DND-41 (cell line): ENCODE measurements around the gene DPP9.

Experiments used
- ATAC-seq: fragments of 200-7000 bp; cut with Tn5 transposase; 3 replicates; pipeline ENCODE4 v1.9.1; 2021; ENCODE audit warnings: low read depth; ENCODE audit not compliant: insufficient read depth
- DNase-seq: peaks from one replicate; pipeline ENCODE4 v3.0.0-alpha.2; 2020
- H2AFZ ChIP-seq: 2 replicates; pipeline ENCODE4 v1.6.0; 2012; ENCODE audit warnings: low read depth, low read length
- H3K27ac ChIP-seq: 2 replicates; pipeline ENCODE4 v1.5.1; 2012; ENCODE audit warnings: low read length, inconsistent platforms
- H3K27me3 ChIP-seq: fragments of 200-600 bp; sonication (generic); 2 replicates; pipeline ENCODE4 v1.6.0; 2012; ENCODE audit warnings: low read length, mild to moderate bottlenecking, inconsistent platforms; ENCODE audit not compliant: insufficient read depth, poor library complexity
- H3K36me3 ChIP-seq: 2 replicates; pipeline ENCODE4 v1.5.1; 2012; ENCODE audit warnings: low read length, inconsistent platforms; ENCODE audit not compliant: insufficient read depth
- H3K4me1 ChIP-seq: 2 replicates; pipeline ENCODE4 v1.5.1; 2012; ENCODE audit warnings: mild to moderate bottlenecking, low read length; ENCODE audit not compliant: insufficient read depth
- H3K4me2 ChIP-seq: 2 replicates; pipeline ENCODE4 v1.6.0; 2012; ENCODE audit warnings: mild to moderate bottlenecking, moderate library complexity, low read length, inconsistent platforms; ENCODE audit not compliant: insufficient read depth
- H3K4me3 ChIP-seq, 2 experiments: fragments of 200-600 bp in 1 of 2; shearing (Covaris generic) in 1 of 2; 2 replicates each; pipeline ENCODE4 v1.5.1; 2012 to 2016; ENCODE audit warnings: inconsistent platforms in 2 of 2, low read length in 2 of 2, mild to moderate bottlenecking in 2 of 2, low read depth in 1 of 2, moderate library complexity in 1 of 2
- H3K79me2 ChIP-seq: 2 replicates; pipeline ENCODE4 v1.6.0; 2012; ENCODE audit warnings: low read length, inconsistent platforms; ENCODE audit not compliant: insufficient read depth
- H3K9ac ChIP-seq: 2 replicates; pipeline ENCODE4 v1.6.0; 2012; ENCODE audit warnings: low read depth, mild to moderate bottlenecking, inconsistent platforms, low read length, moderate library complexity
- H3K9me3 ChIP-seq: 2 replicates; pipeline ENCODE4 v1.5.1; 2012; ENCODE audit warnings: low read length, moderate library complexity, mild to moderate bottlenecking, inconsistent platforms; ENCODE audit not compliant: insufficient read depth, severe bottlenecking
- H4K20me1 ChIP-seq: 2 replicates; pipeline ENCODE4 v1.6.0; 2012; ENCODE audit warnings: low read length; ENCODE audit not compliant: insufficient read depth
- EZH2 ChIP-seq: IDR thresholded peaks from 3 replicates; pipeline ENCODE4 v1.6.1; 2012; ENCODE audit warnings: borderline replicate concordance, low read depth, mild to moderate bottlenecking, moderate library complexity, low read length, inconsistent platforms; ENCODE audit not compliant: severe bottlenecking
- TF ChIP-seq, protein P1 (sequence below): IDR thresholded peaks from 2 replicates; pipeline ENCODE4 v1.5.1; 2012; ENCODE audit warnings: borderline replicate concordance, low read length, moderate library complexity, mild to moderate bottlenecking; ENCODE audit not compliant: poor library complexity, severe bottlenecking; ENCODE audit errors: extremely low read depth

Gene DPP9

DNA sequence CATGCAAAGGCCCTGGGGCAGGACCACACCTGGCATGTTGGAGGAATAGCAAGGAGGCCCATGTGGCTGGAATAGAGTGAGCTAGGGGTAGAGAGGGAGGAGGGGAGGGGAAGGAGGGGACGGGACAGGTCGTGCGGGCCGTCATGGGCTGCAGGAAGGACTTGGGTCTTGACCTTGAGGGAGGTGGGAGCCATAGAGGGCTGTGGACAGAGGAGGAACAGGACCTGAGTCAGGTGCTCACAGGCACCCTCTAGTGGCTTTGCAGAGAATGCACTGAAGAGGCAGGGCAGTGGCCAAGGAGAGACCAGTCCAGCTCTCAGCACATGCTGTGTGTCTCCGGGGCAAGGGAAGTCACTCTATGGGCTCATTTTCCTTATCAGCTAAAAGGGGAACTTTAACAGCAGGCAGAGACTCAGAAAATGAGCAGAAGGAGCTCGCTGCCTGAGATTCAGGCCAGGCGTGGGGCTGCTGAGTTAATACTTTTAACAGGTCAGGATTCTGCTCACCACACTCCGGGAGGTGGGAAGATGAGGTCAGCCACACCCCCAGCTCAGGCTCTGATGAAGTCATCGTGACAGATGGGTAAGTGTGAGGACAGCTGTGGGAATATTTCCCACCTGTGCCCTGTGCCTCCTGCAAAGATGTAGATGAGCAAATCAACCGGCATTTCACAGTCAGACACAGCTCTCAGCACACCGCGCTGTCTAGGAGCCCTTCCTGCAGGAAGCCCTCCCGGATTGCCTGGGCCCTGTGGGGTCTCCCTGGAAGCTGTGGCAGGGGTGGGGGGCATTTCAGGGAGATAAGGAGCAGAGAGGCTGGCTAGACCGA lies 90.3 kb downstream of the DPP9 start:
- Histone ChIP-seq H3K79me2 (no peaks in the 10 kb centered on the region), H2AFZ (no peak overlapping the region), H3K27ac (no peak overlapping the region), H3K4me2 (no peak overlapping the region), H3K36me3 (no peaks in the 10 kb centered on the region), H4K20me1 (no peaks in the 10 kb centered on the region), H3K4me1 (peaks cover 15% of the 10 kb centered on the region), H3K27me3 (no peaks in the 10 kb centered on the region), H3K9me3 (no peaks in the 10 kb centered on the region), H3K9ac (no peak overlapping the region), H3K4me3 (no peak overlapping the region)
- DNase-seq (peak; percentile 48), ATAC-seq (peak; percentile 38; the same call in 1 of the 3 replicates)
- TF ChIP-seq, protein P1, sequence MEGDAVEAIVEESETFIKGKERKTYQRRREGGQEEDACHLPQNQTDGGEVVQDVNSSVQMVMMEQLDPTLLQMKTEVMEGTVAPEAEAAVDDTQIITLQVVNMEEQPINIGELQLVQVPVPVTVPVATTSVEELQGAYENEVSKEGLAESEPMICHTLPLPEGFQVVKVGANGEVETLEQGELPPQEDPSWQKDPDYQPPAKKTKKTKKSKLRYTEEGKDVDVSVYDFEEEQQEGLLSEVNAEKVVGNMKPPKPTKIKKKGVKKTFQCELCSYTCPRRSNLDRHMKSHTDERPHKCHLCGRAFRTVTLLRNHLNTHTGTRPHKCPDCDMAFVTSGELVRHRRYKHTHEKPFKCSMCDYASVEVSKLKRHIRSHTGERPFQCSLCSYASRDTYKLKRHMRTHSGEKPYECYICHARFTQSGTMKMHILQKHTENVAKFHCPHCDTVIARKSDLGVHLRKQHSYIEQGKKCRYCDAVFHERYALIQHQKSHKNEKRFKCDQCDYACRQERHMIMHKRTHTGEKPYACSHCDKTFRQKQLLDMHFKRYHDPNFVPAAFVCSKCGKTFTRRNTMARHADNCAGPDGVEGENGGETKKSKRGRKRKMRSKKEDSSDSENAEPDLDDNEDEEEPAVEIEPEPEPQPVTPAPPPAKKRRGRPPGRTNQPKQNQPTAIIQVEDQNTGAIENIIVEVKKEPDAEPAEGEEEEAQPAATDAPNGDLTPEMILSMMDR, result peak; percentile 82
- no peak for TF ChIP-seq EZH2
